Kidney (tissue), 14 donors: ENCODE results near the gene ASB2. TPM values are rescaled to one million over a fixed set of nuclear protein-coding genes. Genes with fewer than 3 reads are reported as not detected.

ENCODE experiments used
- DNase-seq, 5 donors: peaks; one replicate each; pipeline ENCODE4 v3.0.0-alpha.2; 2013 to 2020
- FAIRE-seq: peaks from 2 replicates; lab custom pipeline; 2012; peaks lifted over from hg19 to GRCh38; lab: Jason Lieb, UNC
- H3K27ac ChIP-seq, 2 donors: one replicate each; pipeline ENCODE4 v1.7.0; 2013; ENCODE audit warnings: low read depth in 2 of 2, low read length in 2 of 2, inconsistent platforms in 1 of 2
- H3K27me3 ChIP-seq: one replicate; pipeline ENCODE4 v1.7.1; 2013; ENCODE audit warnings: low read length, inconsistent platforms; ENCODE audit not compliant: control insufficient read depth, insufficient read depth
- H3K36me3 ChIP-seq, 3 donors: one replicate each; pipeline versions ENCODE4 v1.7.0 to v1.7.1; 2013; ENCODE audit warnings: low read length in 3 of 3, control low read depth in 1 of 3, inconsistent platforms in 1 of 3; ENCODE audit not compliant: insufficient read depth in 3 of 3, control insufficient read depth in 2 of 3
- H3K4me1 ChIP-seq, 3 donors: one replicate each; pipeline versions ENCODE4 v1.7.0 to v1.7.1; 2013; ENCODE audit warnings: low read length in 3 of 3, inconsistent platforms in 1 of 3, low read depth in 1 of 3; ENCODE audit not compliant: control insufficient read depth in 2 of 3, insufficient read depth in 2 of 3
- H3K4me3 ChIP-seq, 3 donors: one replicate each; pipeline versions ENCODE4 v1.7.0 to v1.8.1; 2013; ENCODE audit warnings: low read length in 3 of 3, control low read depth in 1 of 3, inconsistent platforms in 1 of 3
- H3K9ac ChIP-seq, 3 donors: one replicate each; pipeline versions ENCODE4 v1.7.0 to v1.7.1; 2013; ENCODE audit warnings: low read length in 3 of 3, control low read depth in 1 of 3, inconsistent platforms in 1 of 3
- H3K9me3 ChIP-seq, 3 donors: one replicate each; pipeline versions ENCODE4 v1.7.0 to v1.7.1; 2013; ENCODE audit warnings: low read length in 3 of 3, control low read depth in 1 of 3, inconsistent platforms in 1 of 3; ENCODE audit not compliant: control insufficient read depth in 2 of 3, insufficient read depth in 1 of 3
- intact Hi-C: fragments of 100-400 bp; cut with DNase I; formaldehyde crosslinking; loops from one replicate; pipeline ENCODE4 v1.11.1; 2022
- polyA plus RNA-seq: library from polyadenylated mRNA; stranded (reverse); fragments of 350-450 nt; fragmentation: Illumina TruSeq; extraction: RNeasy Lipid Tissue Mini Kit (QIAGEN cat#74804); gene quantifications from one replicate; pipeline ENCODE4 v1.2.3, GENCODE V29; 2014; ENCODE audit warnings: low read depth, low replicate concordance; ENCODE audit not compliant: insufficient read depth
- total RNA-seq: library from RNA; stranded (reverse); fragmentation: NEBNext Ultra II Directional; extraction: Animal tissue kit (Norgen Biotek cat#: 25700); gene quantifications from one replicate; pipeline ENCODE4 v1.2.1, GENCODE V29; 2021
- TF ChIP-seq, protein P1 (sequence below): IDR thresholded peaks from 3 replicates; pipeline ENCODE4 v1.5.1; 2012; ENCODE audit warnings: mild to moderate bottlenecking, moderate library complexity, borderline replicate concordance; ENCODE audit not compliant: insufficient read depth; ENCODE audit errors: extremely low read depth
- donor health status: control.
- donor health status: control.
- donor health status: control.
- donor health status: control.
- donor health status: control.
- donor health status: DM: yes; HTN: yes; CAD: no.
- donor health status: Normal renal cell carcinoma (clear cell type).

The ASB2 gene
- total and polyA plus RNA-seq, 2 donors from 2014 or later, result 0.97 to 3.7 TPM

DNA sequence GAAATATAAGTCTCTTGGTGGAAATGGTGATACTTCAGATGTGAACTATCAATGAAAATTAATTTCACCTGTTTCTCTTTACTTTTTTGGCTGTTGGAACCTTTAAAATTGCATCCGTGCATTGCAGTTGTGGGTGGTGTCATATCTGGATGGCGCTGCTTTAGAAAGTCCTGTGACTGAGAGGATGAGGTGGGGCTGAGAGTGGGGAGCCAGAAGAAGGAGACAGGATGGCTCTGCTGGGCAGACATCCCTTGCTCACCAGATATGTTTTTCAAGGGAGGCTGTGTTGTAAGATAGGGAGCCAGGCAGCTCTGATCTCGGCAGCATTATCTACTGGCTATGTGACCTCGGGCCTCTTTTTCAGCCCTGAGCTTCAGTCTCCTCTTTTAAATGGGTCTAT is 12.7 kb downstream of the ASB2 start:
- FAIRE-seq (no peak), DNase-seq (peak in 1 of 5 donors; percentile 15)
- peaks cover 0 to 12% (median 0%) of the 10 kb centered on the region in 3 donors for H3K4me1 ChIP-seq
- H3K4me3 ChIP-seq, result no peak overlapping the region
- H3K27ac ChIP-seq, result no peak overlapping the region
- TF ChIP-seq, protein P1, sequence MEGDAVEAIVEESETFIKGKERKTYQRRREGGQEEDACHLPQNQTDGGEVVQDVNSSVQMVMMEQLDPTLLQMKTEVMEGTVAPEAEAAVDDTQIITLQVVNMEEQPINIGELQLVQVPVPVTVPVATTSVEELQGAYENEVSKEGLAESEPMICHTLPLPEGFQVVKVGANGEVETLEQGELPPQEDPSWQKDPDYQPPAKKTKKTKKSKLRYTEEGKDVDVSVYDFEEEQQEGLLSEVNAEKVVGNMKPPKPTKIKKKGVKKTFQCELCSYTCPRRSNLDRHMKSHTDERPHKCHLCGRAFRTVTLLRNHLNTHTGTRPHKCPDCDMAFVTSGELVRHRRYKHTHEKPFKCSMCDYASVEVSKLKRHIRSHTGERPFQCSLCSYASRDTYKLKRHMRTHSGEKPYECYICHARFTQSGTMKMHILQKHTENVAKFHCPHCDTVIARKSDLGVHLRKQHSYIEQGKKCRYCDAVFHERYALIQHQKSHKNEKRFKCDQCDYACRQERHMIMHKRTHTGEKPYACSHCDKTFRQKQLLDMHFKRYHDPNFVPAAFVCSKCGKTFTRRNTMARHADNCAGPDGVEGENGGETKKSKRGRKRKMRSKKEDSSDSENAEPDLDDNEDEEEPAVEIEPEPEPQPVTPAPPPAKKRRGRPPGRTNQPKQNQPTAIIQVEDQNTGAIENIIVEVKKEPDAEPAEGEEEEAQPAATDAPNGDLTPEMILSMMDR, result no peak
- no peak overlapping the region for H3K9ac ChIP-seq
- H3K27me3 ChIP-seq, result no peaks in the 10 kb centered on the region
- H3K36me3 ChIP-seq, result no peaks in the 10 kb centered on the region
- no peaks in the 10 kb centered on the region for H3K9me3 ChIP-seq
- intact Hi-C loops, result no loop called here

DNA sequence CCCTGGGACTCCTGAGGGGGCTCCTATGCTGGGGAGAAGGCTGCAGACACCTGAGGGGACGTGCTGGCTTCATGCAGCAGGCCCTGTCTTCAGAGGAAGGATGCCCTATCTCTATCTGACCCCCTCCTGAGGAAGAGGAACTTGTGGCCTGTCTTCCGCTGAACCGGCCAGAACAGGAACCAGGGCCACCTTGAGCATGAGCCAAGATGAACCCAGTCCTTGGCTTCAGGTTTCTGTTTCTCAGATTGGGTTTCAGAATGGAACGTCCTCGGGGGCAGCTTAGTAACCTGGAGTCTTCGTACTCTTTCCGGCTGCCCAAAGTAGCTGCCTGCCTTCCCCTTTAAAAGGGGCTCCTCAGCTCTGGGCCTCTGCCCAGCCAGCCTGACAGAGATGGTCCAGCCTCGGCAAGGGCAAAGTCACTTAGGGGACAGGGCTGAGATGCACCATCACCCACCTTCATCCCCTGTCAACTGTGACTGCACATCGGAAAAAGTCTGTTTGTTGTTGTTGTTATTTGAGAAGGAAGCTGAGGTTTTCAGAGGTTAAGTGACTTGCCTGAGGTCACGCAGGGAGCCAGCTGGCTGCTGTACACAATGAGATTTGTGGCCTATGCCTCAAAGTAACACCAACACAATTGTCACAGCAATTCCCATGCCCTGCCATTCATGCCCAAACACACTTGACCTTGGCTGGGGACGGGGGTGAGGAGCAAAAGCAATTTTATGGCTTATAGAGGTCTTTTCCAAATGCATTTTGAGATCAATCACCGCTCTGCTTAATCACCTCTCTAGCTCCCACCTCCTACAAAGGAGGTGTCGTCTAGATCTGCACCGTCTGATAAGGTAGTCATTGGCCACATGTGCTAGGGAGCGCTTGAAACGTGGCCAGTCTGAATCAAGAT is 13.4 kb downstream of the ASB2 start:
- peak overlapping the region in 1 of 2 donors; percentile 67 for H3K27ac ChIP-seq
- FAIRE-seq (no peak), DNase-seq (peak in 4 of 5 donors; percentile 56 to 70 (median 66))
- H3K4me1 ChIP-seq, result peaks cover 0 to 12% (median 0%) of the 10 kb centered on the region in 3 donors
- intact Hi-C loops, result no loop called here
- no peak overlapping the region for H3K4me3 ChIP-seq
- H3K27me3 ChIP-seq, result no peaks in the 10 kb centered on the region
- no peak overlapping the region for H3K9ac ChIP-seq
- no peaks in the 10 kb centered on the region for H3K9me3 ChIP-seq
- TF ChIP-seq, protein P1, result no peak
- no peaks in the 10 kb centered on the region for H3K36me3 ChIP-seq

DNA sequence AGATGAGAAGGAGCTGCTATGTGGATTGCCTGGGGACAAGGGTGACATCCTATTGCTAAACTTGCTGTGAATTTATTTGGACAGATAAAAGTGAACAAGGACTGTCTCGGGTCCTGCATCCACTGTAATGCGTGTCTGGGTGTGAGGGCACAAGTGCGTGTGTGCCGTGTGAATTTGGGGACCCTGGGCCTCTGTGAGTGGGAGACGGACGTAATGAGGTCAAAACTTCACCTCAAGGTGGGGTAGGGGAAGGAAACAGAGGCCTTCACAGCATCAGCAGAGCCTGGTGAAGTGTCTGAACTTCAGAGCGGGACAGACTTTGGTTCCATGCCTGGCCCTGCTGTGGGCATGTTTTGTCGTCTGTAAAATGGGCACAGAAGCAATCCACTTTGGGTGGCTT is 14.8 kb downstream of the ASB2 start:
- no peak overlapping the region for H3K27ac ChIP-seq
- H3K9ac ChIP-seq, result no peak overlapping the region
- TF ChIP-seq, protein P1, result no peak

More for the DNA sequence above, 14.8 kb downstream of the ASB2 start:
- no peaks in the 10 kb centered on the region for H3K9me3 ChIP-seq
- intact Hi-C loops, result no loop called here
- no peak overlapping the region for H3K4me3 ChIP-seq
- H3K4me1 ChIP-seq, result peaks cover 0 to 13% (median 0%) of the 10 kb centered on the region in 3 donors
- DNase-seq (peak in 1 of 5 donors; percentile 22), FAIRE-seq (no peak)
- no peaks in the 10 kb centered on the region for H3K36me3 ChIP-seq
- no peaks in the 10 kb centered on the region for H3K27me3 ChIP-seq
